ENCODE data around the gene LIMK2. TPM values are rescaled to one million over a fixed set of nuclear protein-coding genes. Genes with fewer than 3 reads are reported as not detected.

The LIMK2 gene
- total RNA-seq, 1 experiment from 2014 or later = 13.2 TPM

DNA sequence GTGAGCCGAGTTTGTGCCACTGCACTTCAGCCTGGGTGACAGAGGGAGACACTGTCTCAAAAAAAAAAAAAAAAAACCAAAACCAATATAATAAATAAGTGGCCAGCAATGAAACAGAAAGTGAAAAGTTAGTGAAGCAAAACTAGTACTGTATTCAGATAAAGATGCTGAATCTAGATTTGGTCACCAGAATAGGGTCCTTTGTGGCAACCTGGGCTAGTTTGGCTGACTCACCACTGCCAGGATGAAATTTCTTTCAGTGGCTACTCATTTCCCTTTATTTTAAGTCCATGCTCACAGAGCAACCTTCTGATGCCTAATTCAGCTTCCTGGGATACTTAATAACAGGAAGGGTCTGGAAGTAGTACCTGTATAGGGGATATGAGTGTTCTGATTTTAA is 26.0 kb downstream of the LIMK2 start:
- Histone ChIP-seq H3K36me3 (ENCODE audit: low read depth, low read length) (no peaks in the 10 kb centered on the region), H3K79me2 (ENCODE audit: low read length) (no peaks in the 10 kb centered on the region), H2AFZ (ENCODE audit: low read length) (no peak overlapping the region), H3K9ac (ENCODE audit: low read length) (no peak overlapping the region), H3K9me2 (replicated peaks; ENCODE audit: low read length) (no peaks in the 10 kb centered on the region), H3K27ac (ENCODE audit: low read length) (no peak overlapping the region), H3K4me2 (ENCODE audit: low read length) (no peak overlapping the region), H4K20me1 (ENCODE audit: low read length) (no peaks in the 10 kb centered on the region), H3K9me3 (ENCODE audit: low read length) (no peaks in the 10 kb centered on the region), H3K27me3 (ENCODE audit: low read length) (no peaks in the 10 kb centered on the region), H3K4me3 (ENCODE audit: low read length) (no peak overlapping the region), H3F3A (ENCODE audit: low read length, unreplicated experiment) (no peaks in the 10 kb centered on the region), H3K4me1 (ENCODE audit: insufficient read depth, low read length) (peaks cover 9% of the 10 kb centered on the region)
- TF ChIP-seq CTCF (conservative IDR thresholded peaks at IDR 0.05; ENCODE audit: low read depth, low read length) (no peak), EZH2 (IDR thresholded peaks at IDR 0.05; ENCODE audit: low read length, unreplicated experiment) (no peak), EZH2phosphoT487 (IDR thresholded peaks at IDR 0.05; ENCODE audit: borderline replicate concordance, low read length) (no peak)
- ChIA-PET CTCF (no interaction called here), POLR2A (ENCODE audit: unreplicated experiment) (no interaction called here)
- DNase-seq (peak; percentile 3), ATAC-seq (no peak)
- intact Hi-C loops (cut with micrococcal nuclease) = loop anchor here (10.0 kb wide), 1 partner anchor 293 kb away; no protein-coding TSS in a partner anchor
- BruUV-seq (replicated peaks) = no TSS peak

- no peak for DNase-seq
- no peak overlapping the region for H3K9ac ChIP-seq (ENCODE audit: low read length)
- H4K20me1 ChIP-seq (ENCODE audit: low read length) = no peaks in the 10 kb centered on the region
- peaks cover 24% of the 10 kb centered on the region for H3K4me1 ChIP-seq (ENCODE audit: insufficient read depth, low read length)
- no TSS peak for BruUV-seq (replicated peaks)
- H3F3A ChIP-seq (ENCODE audit: low read length, unreplicated experiment) = no peaks in the 10 kb centered on the region
- no peaks in the 10 kb centered on the region for H3K36me3 ChIP-seq (ENCODE audit: low read depth, low read length)
- no peak overlapping the region for H3K27ac ChIP-seq (ENCODE audit: low read length)
- H3K79me2 ChIP-seq (ENCODE audit: low read length) = no peaks in the 10 kb centered on the region
- H3K9me3 ChIP-seq (ENCODE audit: low read length) = no peaks in the 10 kb centered on the region
- CTCF ChIA-PET = no interaction called here
- H3K9me2 ChIP-seq (replicated peaks; ENCODE audit: low read length) = no peaks in the 10 kb centered on the region
- no peak overlapping the region for H2AFZ ChIP-seq (ENCODE audit: low read length)
- no peak for TF ChIP-seq EZH2 (IDR thresholded peaks at IDR 0.05; ENCODE audit: low read length, unreplicated experiment)
- no peak for TF ChIP-seq CTCF (conservative IDR thresholded peaks at IDR 0.05; ENCODE audit: low read depth, low read length)
- TF ChIP-seq EZH2phosphoT487 (IDR thresholded peaks at IDR 0.05; ENCODE audit: borderline replicate concordance, low read length) = no peak
- intact Hi-C loops (cut with micrococcal nuclease) = loop anchor here (10.0 kb wide), 1 partner anchor 295 kb away; no protein-coding TSS in a partner anchor
- ATAC-seq = no peak
- H3K4me3 ChIP-seq (ENCODE audit: low read length) = no peak overlapping the region
- no peaks in the 10 kb centered on the region for H3K27me3 ChIP-seq (ENCODE audit: low read length)
- H3K4me2 ChIP-seq (ENCODE audit: low read length) = no peak overlapping the region
- POLR2A ChIA-PET (ENCODE audit: unreplicated experiment) = no interaction called here
Observed at GRCh38 chr22:31239771-31240370, 27.8 kb downstream of the LIMK2 start.

DNA sequence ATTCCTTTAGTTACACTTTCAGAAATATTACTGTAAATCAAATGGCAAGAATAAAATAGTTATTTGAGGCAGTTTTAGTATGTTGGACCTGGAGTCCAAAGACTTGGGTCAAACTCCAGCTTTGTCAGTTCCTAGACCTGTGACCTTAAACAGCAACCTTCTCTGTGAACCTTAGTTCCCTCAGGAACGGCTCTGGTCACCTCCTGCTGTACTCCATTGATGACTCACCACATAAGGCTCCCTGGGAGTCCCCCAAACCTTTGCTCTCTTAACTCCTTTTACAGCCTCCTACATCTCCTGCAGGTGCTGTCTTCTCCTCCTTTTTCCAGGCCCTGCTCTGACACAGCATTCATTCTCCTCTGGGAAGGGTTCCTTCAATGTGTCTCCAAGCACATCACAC is 29.1 kb downstream of the LIMK2 start:
- H3F3A ChIP-seq (ENCODE audit: low read length, unreplicated experiment) = no peaks in the 10 kb centered on the region
- no peaks in the 10 kb centered on the region for H3K9me2 ChIP-seq (replicated peaks; ENCODE audit: low read length)
- H3K27me3 ChIP-seq (ENCODE audit: low read length) = no peaks in the 10 kb centered on the region
- no peaks in the 10 kb centered on the region for H3K9me3 ChIP-seq (ENCODE audit: low read length)
- TF ChIP-seq CTCF (conservative IDR thresholded peaks at IDR 0.05; ENCODE audit: low read depth, low read length) = no peak
- no peak for TF ChIP-seq EZH2phosphoT487 (IDR thresholded peaks at IDR 0.05; ENCODE audit: borderline replicate concordance, low read length)
- no peak for TF ChIP-seq EZH2 (IDR thresholded peaks at IDR 0.05; ENCODE audit: low read length, unreplicated experiment)
- ChIA-PET POLR2A (ENCODE audit: unreplicated experiment) (no interaction called here), CTCF (interaction anchor here (0.6 kb wide), 1 partner anchor 32 kb away, joined by 3 read pairs; no protein-coding TSS in a partner anchor)
- no peak overlapping the region for H3K4me2 ChIP-seq (ENCODE audit: low read length)
- H4K20me1 ChIP-seq (ENCODE audit: low read length) = no peaks in the 10 kb centered on the region
- peaks cover 24% of the 10 kb centered on the region for H3K4me1 ChIP-seq (ENCODE audit: insufficient read depth, low read length)
- BruUV-seq (replicated peaks) = no TSS peak
- H3K79me2 ChIP-seq (ENCODE audit: low read length) = no peaks in the 10 kb centered on the region
- DNase-seq (no peak), ATAC-seq (no peak)
- intact Hi-C loops (cut with micrococcal nuclease) = no loop called here
- H3K4me3 ChIP-seq (ENCODE audit: low read length) = no peak overlapping the region
- H3K27ac ChIP-seq (ENCODE audit: low read length) = no peak overlapping the region
- no peaks in the 10 kb centered on the region for H3K36me3 ChIP-seq (ENCODE audit: low read depth, low read length)
- no peak overlapping the region for H3K9ac ChIP-seq (ENCODE audit: low read length)
- no peak overlapping the region for H2AFZ ChIP-seq (ENCODE audit: low read length)

Data from PC-3 (cell line).